ENCODE results near the gene LTV1.

- TF ChIP-seq, protein P1, sequence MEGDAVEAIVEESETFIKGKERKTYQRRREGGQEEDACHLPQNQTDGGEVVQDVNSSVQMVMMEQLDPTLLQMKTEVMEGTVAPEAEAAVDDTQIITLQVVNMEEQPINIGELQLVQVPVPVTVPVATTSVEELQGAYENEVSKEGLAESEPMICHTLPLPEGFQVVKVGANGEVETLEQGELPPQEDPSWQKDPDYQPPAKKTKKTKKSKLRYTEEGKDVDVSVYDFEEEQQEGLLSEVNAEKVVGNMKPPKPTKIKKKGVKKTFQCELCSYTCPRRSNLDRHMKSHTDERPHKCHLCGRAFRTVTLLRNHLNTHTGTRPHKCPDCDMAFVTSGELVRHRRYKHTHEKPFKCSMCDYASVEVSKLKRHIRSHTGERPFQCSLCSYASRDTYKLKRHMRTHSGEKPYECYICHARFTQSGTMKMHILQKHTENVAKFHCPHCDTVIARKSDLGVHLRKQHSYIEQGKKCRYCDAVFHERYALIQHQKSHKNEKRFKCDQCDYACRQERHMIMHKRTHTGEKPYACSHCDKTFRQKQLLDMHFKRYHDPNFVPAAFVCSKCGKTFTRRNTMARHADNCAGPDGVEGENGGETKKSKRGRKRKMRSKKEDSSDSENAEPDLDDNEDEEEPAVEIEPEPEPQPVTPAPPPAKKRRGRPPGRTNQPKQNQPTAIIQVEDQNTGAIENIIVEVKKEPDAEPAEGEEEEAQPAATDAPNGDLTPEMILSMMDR (IDR thresholded peaks at IDR 0.05): no peak
- TF ChIP-seq POLR2A (IDR thresholded peaks at IDR 0.05): no peak
Observed at GRCh38 chr6:143823548-143823947, 19.6 kb upstream of the LTV1 start.

All from right lobe of liver (tissue), 4 donors.